H1 (cell line): ENCODE data around the gene HDDC3. TPM values are rescaled to one million over a fixed set of nuclear protein-coding genes. Genes with fewer than 3 reads are reported as not detected.

Experiments
- CTCF ChIA-PET: fragments of 300-600 bp; sonication (Branson Sonifier 250); formaldehyde crosslinking; loops from one replicate; lab custom pipeline; 2021; ENCODE audit not compliant: partially characterized antibody; lab: Charles Lee
- POLR2A ChIA-PET: fragments of 300-600 bp; sonication (Branson Sonifier 250); formaldehyde crosslinking; loops from one replicate; lab custom pipeline; 2021; ENCODE audit warnings: inconsistent platforms; ENCODE audit not compliant: partially characterized antibody; lab: Charles Lee
- DNase-seq, 2 experiments: peaks; one replicate each; pipeline versions ENCODE4 v3.0.0 to v3.0.0-alpha.2; 2010 to 2022; ENCODE audit warnings: low spot score in 2 of 2, low read depth in 1 of 2, mixed read lengths in 1 of 2
- FAIRE-seq: peaks from 2 replicates; lab custom pipeline; 2011; peaks lifted over from hg19 to GRCh38; lab: Jason Lieb, UNC
- H2AFZ ChIP-seq: 2 replicates; pipeline ENCODE4 v1.8.1; 2012; ENCODE audit warnings: low read length, inconsistent platforms
- H2AK5ac ChIP-seq: 2 replicates; pipeline ENCODE4 v1.6.1; 2013; ENCODE audit warnings: low read depth, low read length
- H2BK120ac ChIP-seq: replicated peaks from 2 replicates; pipeline ENCODE3; 2013; ENCODE audit warnings: low read depth, low read length, inconsistent platforms
- H2BK12ac ChIP-seq: 2 replicates; pipeline ENCODE4 v1.6.1; 2013; ENCODE audit warnings: low read depth, low read length
- H2BK15ac ChIP-seq: 2 replicates; pipeline ENCODE4 v1.6.1; 2013; ENCODE audit warnings: low read length
- H2BK20ac ChIP-seq: 2 replicates; pipeline ENCODE4 v1.6.1; 2013; ENCODE audit warnings: low read length
- H2BK5ac ChIP-seq: 2 replicates; pipeline ENCODE4 v1.6.1; 2013; ENCODE audit warnings: low read depth, low read length
- H3K14ac ChIP-seq: 2 replicates; pipeline ENCODE4 v1.6.1; 2013; ENCODE audit warnings: inconsistent platforms; ENCODE audit not compliant: insufficient read length
- H3K18ac ChIP-seq: 2 replicates; pipeline ENCODE4 v1.6.1; 2013; ENCODE audit warnings: low read length; ENCODE audit errors: extremely low read depth
- H3K23ac ChIP-seq: 2 replicates; pipeline ENCODE4 v1.6.1; 2013; ENCODE audit warnings: inconsistent platforms; ENCODE audit not compliant: insufficient read length
- H3K23me2 ChIP-seq: 2 replicates; pipeline ENCODE4 v1.6.1; 2013; ENCODE audit warnings: low read depth, low read length
- H3K27ac ChIP-seq: 2 replicates; pipeline ENCODE4 v1.6.1; 2011; ENCODE audit warnings: low read depth, low read length, inconsistent platforms
- H3K27me3 ChIP-seq, 4 experiments: replicated peaks in 1 of 4; 1 replicate in 1 of 4; 2 replicates in 3 of 4; pipeline versions ENCODE4 v1.6.1 to v1.8.1; 2011 to 2013; ENCODE audit warnings: low read length in 3 of 4, mild to moderate bottlenecking in 3 of 4, inconsistent platforms in 2 of 4, mixed read lengths in 2 of 4, moderate library complexity in 1 of 4; ENCODE audit not compliant: control insufficient read depth in 3 of 4, insufficient read depth in 3 of 4; ENCODE audit errors: extremely low read depth in 1 of 4
- H3K36me3 ChIP-seq, 4 experiments: 2 replicates each; pipeline versions ENCODE4 v1.6.1 to v1.8.1; 2011 to 2013; ENCODE audit warnings: mild to moderate bottlenecking in 4 of 4, low read length in 3 of 4, moderate library complexity in 2 of 4, control low read depth in 1 of 4, inconsistent platforms in 1 of 4; ENCODE audit not compliant: insufficient read depth in 4 of 4, control insufficient read depth in 2 of 4
- H3K4ac ChIP-seq: replicated peaks from 2 replicates; pipeline ENCODE3; 2013; ENCODE audit warnings: low read length, low read depth, mixed read lengths, inconsistent platforms; ENCODE audit not compliant: insufficient read length
- H3K4me1 ChIP-seq, 4 experiments: replicated peaks in 1 of 4; 1 replicate in 1 of 4; 2 replicates in 3 of 4; pipeline versions ENCODE4 v1.6.1 to v1.8.1; 2011 to 2013; ENCODE audit warnings: low read length in 3 of 4, inconsistent platforms in 2 of 4, mixed read lengths in 1 of 4; ENCODE audit not compliant: insufficient read depth in 4 of 4, control insufficient read depth in 3 of 4
- H3K4me2 ChIP-seq, 2 experiments: 2 replicates each; pipeline versions ENCODE4 v1.6.1 to v1.8.1; 2011 to 2013; ENCODE audit warnings: low read depth in 2 of 2, low read length in 2 of 2, control low read depth in 1 of 2, inconsistent platforms in 1 of 2, mild to moderate bottlenecking in 1 of 2; ENCODE audit not compliant: insufficient read depth in 1 of 2
- H3K4me3 ChIP-seq, 4 experiments: fragments of 200-600, 300-600 bp in 1 of 4; sonication (generic), shearing (Covaris generic), sonication (Bioruptor Twin) in 1 of 4; 2 replicates each; pipeline versions ENCODE4 v1.5.1 to v1.8.1; 2011 to 2016; ENCODE audit warnings: low read length in 4 of 4, low read depth in 3 of 4, control low read depth in 2 of 4, inconsistent platforms in 2 of 4, mild to moderate bottlenecking in 2 of 4, mixed read lengths in 1 of 4, moderate library complexity in 1 of 4; ENCODE audit not compliant: insufficient read depth in 2 of 4; ENCODE audit errors: extremely low read depth in 1 of 4
- H3K56ac ChIP-seq: replicated peaks from 2 replicates; pipeline ENCODE3; 2013; ENCODE audit warnings: low read depth, mild to moderate bottlenecking, mixed read lengths, low read length, inconsistent platforms; ENCODE audit not compliant: insufficient read length
- H3K79me1 ChIP-seq: 2 replicates; pipeline ENCODE4 v1.6.1; 2013; ENCODE audit warnings: low read depth, low read length, control low read depth
- H3K79me2 ChIP-seq, 2 experiments: 2 replicates each; pipeline versions ENCODE4 v1.6.1 to v1.8.1; 2012 to 2013; ENCODE audit warnings: low read length in 2 of 2, mild to moderate bottlenecking in 2 of 2, inconsistent platforms in 1 of 2; ENCODE audit not compliant: insufficient read depth in 2 of 2, control insufficient read depth in 1 of 2
- H3K9ac ChIP-seq, 4 experiments: replicated peaks in 1 of 4; 1 replicate in 1 of 4; 2 replicates in 3 of 4; pipeline versions ENCODE4 v1.6.1 to v1.8.1; 2011 to 2013; ENCODE audit warnings: low read depth in 3 of 4, low read length in 3 of 4, control low read depth in 2 of 4, mild to moderate bottlenecking in 2 of 4, moderate library complexity in 2 of 4, inconsistent platforms in 1 of 4; ENCODE audit errors: extremely low read depth in 1 of 4
- H3K9me3 ChIP-seq, 2 experiments: 2 replicates each; pipeline versions ENCODE4 v1.6.1 to v1.8.1; 2012 to 2013; ENCODE audit warnings: mild to moderate bottlenecking in 2 of 2, moderate library complexity in 2 of 2, control low read depth in 1 of 2, inconsistent platforms in 1 of 2, low read depth in 1 of 2, low read length in 1 of 2, mixed read lengths in 1 of 2; ENCODE audit not compliant: insufficient read depth in 2 of 2
- H4K20me1 ChIP-seq, 2 experiments: replicated peaks in 1 of 2; 2 replicates each; pipeline versions ENCODE3 to v1.8.1; 2011 to 2013; ENCODE audit warnings: inconsistent platforms in 2 of 2, low read length in 2 of 2, mild to moderate bottlenecking in 1 of 2; ENCODE audit not compliant: insufficient read depth in 2 of 2, control insufficient read depth in 1 of 2
- H4K5ac ChIP-seq: 2 replicates; pipeline ENCODE4 v1.6.1; 2013; ENCODE audit warnings: low read length, low read depth, mixed read lengths, inconsistent platforms; ENCODE audit not compliant: insufficient read length
- H4K8ac ChIP-seq: 2 replicates; pipeline ENCODE4 v1.8.0; 2013; ENCODE audit warnings: mild to moderate bottlenecking, moderate library complexity, low read length, inconsistent platforms; ENCODE audit not compliant: insufficient read depth; ENCODE audit errors: extremely low read depth
- H4K91ac ChIP-seq: replicated peaks from 2 replicates; pipeline ENCODE3; 2013; ENCODE audit warnings: low read length, mixed read lengths, inconsistent platforms; ENCODE audit not compliant: insufficient read length
- BACH1 ChIP-seq: IDR thresholded peaks from 2 replicates; pipeline ENCODE4 v1.6.1; 2012; ENCODE audit warnings: low read length, improper control_type of control experiment
- CHD1 ChIP-seq: IDR thresholded peaks from 2 replicates; pipeline ENCODE4 v1.6.1; 2012; ENCODE audit warnings: low read depth, low read length, improper control_type of control experiment
- POLR2AphosphoS5 ChIP-seq: IDR thresholded peaks from 2 replicates; pipeline ENCODE4 v1.6.1; 2011; ENCODE audit warnings: low read depth, low read length
- SIX5 ChIP-seq: IDR thresholded peaks from 2 replicates; pipeline ENCODE4 v1.6.1; 2011; ENCODE audit warnings: mild to moderate bottlenecking, low read depth, low read length
- SP4 ChIP-seq: IDR thresholded peaks from 2 replicates; pipeline ENCODE4 v1.6.1; 2012; ENCODE audit warnings: low read length, inconsistent platforms
- WGBS, 2 experiments: shearing (Covaris generic) in 1 of 2; methylation state at CpG; one replicate each; pipeline versions ENCODE4 v1.1.6 to v1.1.7; 2013 to 2015; ENCODE audit warnings: low lambda C conversion rate in 2 of 2, mixed read lengths in 2 of 2, inconsistent platforms in 1 of 2, low coverage in 1 of 2, missing lambda C conversion rate in 1 of 2; ENCODE audit not compliant: insufficient replicate concordance in 2 of 2, insufficient coverage in 1 of 2, insufficient read length in 1 of 2; ENCODE audit errors: extremely low coverage in 1 of 2, missing lambda C conversion rate in 1 of 2; 5-methylcytosine and 5-hydroxymethylcytosine counted together
- polyA plus RNA-seq, 7 experiments: library from polyadenylated mRNA; depleted of rRNA in 3 of 7; stranded (reverse) in 5 of 7; unstranded in 2 of 7; fragments of >200 nt in 5 of 7; fragments of 200-250 nt in 2 of 7; gene quantifications; 1 replicate in 5 of 7; 2 replicates in 1 of 7; 4 replicates in 1 of 7; pipeline versions ENCODE4 v1.2.1 to v1.2.3, GENCODE V29; 2011 to 2013; ENCODE audit warnings: missing spikeins in 2 of 7, mixed read lengths in 2 of 7
- total RNA-seq: library from RNA; stranded (reverse); fragmentation: NEBNext Ultra II Directional; extraction: Animal tissue kit (Norgen Biotek cat#: 25700); gene quantifications from 2 replicates; pipeline ENCODE4 v1.2.1, GENCODE V29; 2021

HDDC3 gene
- total and polyA plus RNA-seq, 2 of the 8 experiments (the other 6 are each of a cell fraction or from before 2014, with no cell fraction given), result 16.3 to 16.5 TPM

DNA sequence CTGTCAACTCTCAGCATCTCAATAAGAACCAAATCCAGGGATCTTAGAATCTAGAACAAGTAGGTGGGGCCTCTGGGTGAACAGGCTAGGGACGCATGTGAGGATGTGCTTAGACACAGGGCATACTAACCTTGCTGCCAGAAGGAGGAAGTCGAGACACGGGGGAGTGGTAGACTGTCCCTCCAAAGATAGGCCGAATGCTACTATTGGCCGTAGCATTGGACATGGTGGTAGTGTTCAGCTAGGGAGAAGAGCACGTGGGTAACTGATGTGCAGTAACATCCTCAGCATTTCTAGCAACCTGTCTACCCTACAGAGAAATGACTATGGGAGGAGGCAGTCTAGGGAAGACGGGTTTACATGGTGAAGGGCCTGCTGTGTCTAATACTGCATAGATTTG lies 37.9 kb upstream of the HDDC3 start:
- Histone ChIP-seq H3K4ac (no peak overlapping the region), H4K5ac (no peak overlapping the region), H3K9ac (no peak overlapping the region; a peak in 1 of 7 replicates), H4K20me1 (peaks cover 4 to 8% of the 10 kb centered on the region in 2 experiments), H4K91ac (no peak overlapping the region), H3K36me3 (peaks cover 44 to 87% (median 75%) of the 10 kb centered on the region in 4 experiments), H3K23me2 (no peaks in the 10 kb centered on the region), H2BK20ac (no peak overlapping the region), H2AFZ (no peak overlapping the region), H3K27ac (no peak overlapping the region), H3K4me2 (no peak overlapping the region), H3K79me1 (no peaks in the 10 kb centered on the region), H3K27me3 (no peaks in the 10 kb centered on the region), H3K56ac (no peak overlapping the region), H3K4me3 (no peak overlapping the region), H2BK5ac (no peak overlapping the region), H3K14ac (no peak overlapping the region), H2AK5ac (no peak overlapping the region), H3K9me3 (no peaks in the 10 kb centered on the region), H2BK120ac (no peak overlapping the region), H2BK15ac (no peak overlapping the region), H3K4me1 (no peaks in the 10 kb centered on the region), H3K79me2 (no peaks in the 10 kb centered on the region), H3K18ac (no peak overlapping the region), H4K8ac (no peak overlapping the region), H3K23ac (no peak overlapping the region), H2BK12ac (no peak overlapping the region)
- DNase-seq (no peak), FAIRE-seq (no peak)
- WGBS, 2 experiments, result 95% methylated on average over 7 of the region's 7 CpGs; no CpG with 5 or more reads in 1 of the 2 experiments
- CTCF ChIA-PET, result interaction anchor here (0.6 to 3.3 kb wide), 3 partner anchors 8 to 19 kb away, joined by 3 to 17 read pairs (median 6); no protein-coding TSS in a partner anchor
- POLR2A ChIA-PET, result interaction anchor here (0.6 to 1.6 kb wide), 5 partner anchors 8 to 29 kb away, joined by 3 to 4 read pairs (median 3); no protein-coding TSS in a partner anchor
- TF ChIP-seq POLR2AphosphoS5 (no peak), SP4 (no peak), SIX5 (no peak), CHD1 (no peak), BACH1 (no peak)
